Measurements from ENCODE around the gene ABLIM2.

The ABLIM2 gene

GRCh38 chr4:8093587-8094274 lies 64.9 kb downstream of the ABLIM2 start:
- no peak for DNase-seq (ENCODE audit: low read depth in 1 of 2, low spot score in 1 of 2)
- Histone ChIP-seq H3K4me3 (replicated peaks; ENCODE audit: insufficient read depth, low read length) (no peak overlapping the region), H3K27ac (replicated peaks) (no peak overlapping the region), H3K27me3 (ENCODE audit: insufficient read depth, poor library complexity, severe bottlenecking) (no peaks in the 10 kb centered on the region)
- TF ChIP-seq REST (IDR thresholded peaks at IDR 0.05; ENCODE audit: insufficient replicate concordance, low read depth) (no peak), SPI1 (IDR thresholded peaks at IDR 0.05; ENCODE audit: borderline replicate concordance, low read depth) (no peak), CTCF (IDR thresholded peaks at IDR 0.05; ENCODE audit: insufficient read depth, low read length) (no peak), GABPA (IDR thresholded peaks at IDR 0.05; ENCODE audit: low read depth) (no peak), POLR2AphosphoS5 (IDR thresholded peaks at IDR 0.05; ENCODE audit: low read depth) (no peak)

DNA sequence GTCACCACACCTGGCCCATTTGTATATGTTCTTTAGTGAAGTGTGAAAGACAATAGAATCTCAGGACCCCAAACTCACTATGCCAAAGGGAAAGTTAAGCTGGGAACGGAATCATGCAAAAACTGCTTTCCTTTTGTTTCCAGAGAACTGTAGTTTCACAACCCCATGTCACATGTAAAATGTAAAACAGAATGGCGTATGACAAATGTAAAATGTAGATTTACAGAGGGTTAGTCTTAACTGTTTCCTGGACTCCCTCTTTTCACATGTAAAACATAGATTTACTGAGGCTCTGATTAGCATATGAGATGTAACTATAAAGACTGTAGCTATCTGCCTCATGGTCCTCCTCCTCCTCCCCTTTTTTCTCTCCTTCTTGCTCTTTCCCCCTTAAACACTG lies 66.3 kb downstream of the ABLIM2 start:
- no peak overlapping the region for H3K4me3 ChIP-seq (replicated peaks; ENCODE audit: insufficient read depth, low read length)
- TF ChIP-seq SPI1 (IDR thresholded peaks at IDR 0.05; ENCODE audit: borderline replicate concordance, low read depth): no peak
- no peak for TF ChIP-seq GABPA (IDR thresholded peaks at IDR 0.05; ENCODE audit: low read depth)
- no peak for TF ChIP-seq POLR2AphosphoS5 (IDR thresholded peaks at IDR 0.05; ENCODE audit: low read depth)
- TF ChIP-seq REST (IDR thresholded peaks at IDR 0.05; ENCODE audit: insufficient replicate concordance, low read depth): no peak
- no peak for TF ChIP-seq CTCF (IDR thresholded peaks at IDR 0.05; ENCODE audit: insufficient read depth, low read length)
- H3K27me3 ChIP-seq (ENCODE audit: insufficient read depth, poor library complexity, severe bottlenecking): no peaks in the 10 kb centered on the region
- no peak overlapping the region for H3K27ac ChIP-seq (replicated peaks)
- DNase-seq (ENCODE audit: low read depth in 1 of 2, low spot score in 1 of 2): no peak

- Histone ChIP-seq H3K4me3 (replicated peaks; ENCODE audit: insufficient read depth, low read length) (no peak overlapping the region), H3K27ac (replicated peaks) (no peak overlapping the region), H3K27me3 (ENCODE audit: insufficient read depth, poor library complexity, severe bottlenecking) (no peaks in the 10 kb centered on the region)
- TF ChIP-seq REST (IDR thresholded peaks at IDR 0.05; ENCODE audit: insufficient replicate concordance, low read depth) (no peak), SPI1 (IDR thresholded peaks at IDR 0.05; ENCODE audit: borderline replicate concordance, low read depth) (no peak), POLR2AphosphoS5 (IDR thresholded peaks at IDR 0.05; ENCODE audit: low read depth) (no peak), GABPA (IDR thresholded peaks at IDR 0.05; ENCODE audit: low read depth) (no peak), CTCF (IDR thresholded peaks at IDR 0.05; ENCODE audit: insufficient read depth, low read length) (no peak)
- no peak for DNase-seq (ENCODE audit: low read depth in 1 of 2, low spot score in 1 of 2)
Measured at GRCh38 chr4:8090744-8091301, 67.8 kb downstream of the ABLIM2 start.
